CD4-positive, alpha-beta memory T cell (primary cell): ENCODE measurements around the gene DNAJB12. TPM values are rescaled to one million over a fixed set of nuclear protein-coding genes. Genes with fewer than 3 reads are reported as not detected.
"Not testable (repeated sequence)": the region's sequence is repeated elsewhere in the genome, so short reads cannot be mapped to it uniquely, and the experiment has no call there.

Source experiments
- CTCF ChIA-PET: fragments of 350-600 bp; sonication (Branson Sonifier 250); formaldehyde crosslinking; loops from one replicate; lab custom pipeline; 2021; ENCODE audit warnings: inconsistent platforms; ENCODE audit not compliant: partially characterized antibody; lab: Charles Lee
- POLR2A ChIA-PET: fragments of 350-600 bp; sonication (Branson Sonifier 250); formaldehyde crosslinking; loops from one replicate; lab custom pipeline; 2021; ENCODE audit not compliant: partially characterized antibody; lab: Charles Lee
- DNase-seq, 5 donors: peaks; one replicate each; pipeline versions ENCODE4 v3.0.0 to v3.0.0-alpha.2; 2020 to 2022; ENCODE audit warnings: mixed read lengths in 1 of 5
- H3K27ac ChIP-seq: one replicate; pipeline ENCODE4 v1.7.0; 2013; ENCODE audit warnings: low read depth, low read length
- H3K27me3 ChIP-seq: 2 replicates; pipeline ENCODE4 v1.7.0; 2013; ENCODE audit warnings: mild to moderate bottlenecking, low read length, moderate library complexity; ENCODE audit not compliant: insufficient read depth
- H3K36me3 ChIP-seq: 2 replicates; pipeline ENCODE4 v1.7.0; 2013; ENCODE audit warnings: mild to moderate bottlenecking, low read length, moderate library complexity; ENCODE audit not compliant: insufficient read depth
- H3K4me1 ChIP-seq: 2 replicates; pipeline ENCODE4 v1.7.0; 2013; ENCODE audit warnings: mild to moderate bottlenecking, low read length, moderate library complexity; ENCODE audit not compliant: insufficient read depth
- H3K4me3 ChIP-seq, 2 donors: one replicate each; pipeline ENCODE4 v1.7.0; 2013; ENCODE audit warnings: low read length in 2 of 2, mild to moderate bottlenecking in 1 of 2
- H3K9me3 ChIP-seq, 2 donors: one replicate each; pipeline ENCODE4 v1.7.0; 2013; ENCODE audit warnings: low read length in 2 of 2, control low read depth in 1 of 2; ENCODE audit not compliant: control insufficient read depth in 1 of 2
- H3K27ac Mint-ChIP-seq, 7 donors: one replicate each; pipeline ENCODE4 v1.8.0; 2020 to 2021; ENCODE audit warnings: mixed read lengths in 7 of 7, mild to moderate bottlenecking in 6 of 7, inconsistent platforms in 3 of 7, moderate library complexity in 3 of 7
- H3K27me3 Mint-ChIP-seq, 2 donors: one replicate each; pipeline ENCODE4 v1.8.0; 2020 to 2021; ENCODE audit warnings: mixed read lengths in 2 of 2
- H3K36me3 Mint-ChIP-seq, 2 donors: one replicate each; pipeline ENCODE4 v1.8.0; 2020 to 2021; ENCODE audit warnings: mixed read lengths in 2 of 2, inconsistent platforms in 1 of 2, mild to moderate bottlenecking in 1 of 2
- H3K4me1 Mint-ChIP-seq, 4 donors: one replicate each; pipeline ENCODE4 v1.8.0; 2020 to 2021; ENCODE audit warnings: mixed read lengths in 4 of 4, mild to moderate bottlenecking in 1 of 4
- H3K4me3 Mint-ChIP-seq, 8 donors: one replicate each; pipeline ENCODE4 v1.8.0; 2020 to 2021; ENCODE audit warnings: mixed read lengths in 8 of 8, mild to moderate bottlenecking in 7 of 8, moderate library complexity in 6 of 8, inconsistent platforms in 3 of 8
- H3K9me3 Mint-ChIP-seq, 8 donors: one replicate each; pipeline ENCODE4 v1.8.0; 2020 to 2021; ENCODE audit warnings: mixed read lengths in 8 of 8, mild to moderate bottlenecking in 5 of 8, inconsistent platforms in 3 of 8, moderate library complexity in 1 of 8
- intact Hi-C: fragments of 100-400 bp; cut with micrococcal nuclease; formaldehyde crosslinking; loops from one replicate; pipeline ENCODE4 v1.15.1; 2023
- polyA plus RNA-seq, 2 donors: library from polyadenylated mRNA; unstranded; fragments of 300-500 nt; fragmentation: Illumina TruSeq; gene quantifications; one replicate each; pipeline ENCODE4 v1.2.3, GENCODE V29; 2021
- total RNA-seq, 2 experiments: library from RNA; stranded (reverse); gene quantifications; one replicate each; pipeline ENCODE4 v1.2.3, GENCODE V29; 2021

DNAJB12 gene
- total and polyA plus RNA-seq, 4 experiments from 2014 or later: 13.4 to 26.7 (median 26.2) TPM

DNA sequence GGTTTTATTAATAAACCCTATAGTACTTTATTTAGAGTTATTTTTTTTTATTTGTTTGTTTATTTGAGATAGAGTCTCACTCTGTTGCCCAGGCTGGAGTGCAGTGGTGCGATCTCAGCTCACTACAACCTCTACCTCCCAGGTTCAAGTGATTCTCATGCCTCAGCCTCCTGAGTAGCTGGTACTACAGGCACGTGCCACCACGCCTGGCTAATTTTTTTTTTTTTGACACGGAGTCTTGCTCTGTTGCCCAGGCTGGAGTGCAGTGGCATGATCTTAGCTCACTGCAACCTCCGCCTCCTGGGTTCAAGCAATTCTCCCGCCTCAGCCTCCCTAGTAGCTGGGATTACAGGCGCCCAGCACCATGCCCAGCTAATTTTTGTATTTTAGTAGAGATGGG lies 8.6 kb downstream of the DNAJB12 start:
- H3K4me1 ChIP-seq, H3K27me3 ChIP-seq, H3K9me3 ChIP-seq, H3K4me3 Mint-ChIP-seq, H3K9me3 Mint-ChIP-seq, H3K4me3 ChIP-seq, H3K27me3 Mint-ChIP-seq, H3K27ac Mint-ChIP-seq, DNase-seq, H3K27ac ChIP-seq, intact Hi-C loops: not testable (repeated sequence)
- H3K36me3 Mint-ChIP-seq: peaks cover 7 to 47% of the 10 kb centered on the region in 2 donors
- H3K4me1 Mint-ChIP-seq: peaks cover 4 to 43% (median 18%) of the 10 kb centered on the region in 4 donors
- peaks cover 27% of the 10 kb centered on the region for H3K36me3 ChIP-seq
- ChIA-PET CTCF (interaction anchor here (0.7 to 12.9 kb wide), 4 partner anchors 8 to 450 kb away, joined by 3 to 196 read pairs (median 5); no protein-coding TSS in a partner anchor), POLR2A (interaction anchor here (0.6 kb wide), 1 partner anchor 276 kb away, joined by 4 read pairs; no protein-coding TSS in a partner anchor)

DNA sequence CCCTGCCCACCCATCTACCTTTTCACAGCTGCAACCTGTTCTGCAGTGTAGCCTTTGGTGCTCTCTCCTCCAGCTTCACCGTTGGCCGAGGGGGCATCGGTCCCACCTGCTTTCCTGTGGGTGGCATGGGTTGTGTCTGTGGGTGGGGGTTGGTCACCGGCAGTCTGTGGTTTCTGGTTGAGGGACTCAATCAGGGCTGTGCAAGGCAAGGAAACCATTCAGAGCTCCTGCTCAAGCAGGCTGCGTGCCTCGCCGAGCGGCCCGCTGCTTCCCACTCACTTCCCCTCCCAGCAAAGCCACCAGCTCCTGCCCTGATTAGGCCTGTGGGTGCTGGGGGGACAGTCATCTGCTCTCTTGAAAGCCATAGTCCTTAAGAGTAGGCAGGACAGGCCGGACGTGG lies 9.8 kb downstream of the DNAJB12 start:
- peaks cover 34% of the 10 kb centered on the region for H3K36me3 ChIP-seq
- peak overlapping the region; percentile 21 for H3K27ac ChIP-seq
- Mint-ChIP-seq H3K27me3 (no peaks in the 10 kb centered on the region), H3K4me3 (no peak overlapping the region), H3K9me3 (peaks cover 0 to 2% (median 0%) of the 10 kb centered on the region in 8 donors), H3K4me1 (peaks cover 2 to 44% (median 19%) of the 10 kb centered on the region in 4 donors), H3K36me3 (peaks cover 0 to 47% of the 10 kb centered on the region in 2 donors), H3K27ac (peak overlapping the region in 5 of 7 donors; percentile 8 to 90 (median 79))
- no peaks in the 10 kb centered on the region for H3K9me3 ChIP-seq
- peaks cover 15% of the 10 kb centered on the region for H3K4me1 ChIP-seq
- POLR2A ChIA-PET: interaction anchor here (0.7 to 1.0 kb wide), 4 partner anchors 9 to 489 kb away, joined by 3 to 4 read pairs (median 4); no protein-coding TSS in a partner anchor
- intact Hi-C loops: no loop called here
- H3K27me3 ChIP-seq: no peaks in the 10 kb centered on the region
- no peak for DNase-seq
- CTCF ChIA-PET: interaction anchor here (0.7 to 12.9 kb wide), 9 partner anchors 18 to 449 kb away, joined by 3 to 196 read pairs (median 3); partner anchors contain the start of gene DDIT4
- H3K4me3 ChIP-seq: no peak overlapping the region

DNA sequence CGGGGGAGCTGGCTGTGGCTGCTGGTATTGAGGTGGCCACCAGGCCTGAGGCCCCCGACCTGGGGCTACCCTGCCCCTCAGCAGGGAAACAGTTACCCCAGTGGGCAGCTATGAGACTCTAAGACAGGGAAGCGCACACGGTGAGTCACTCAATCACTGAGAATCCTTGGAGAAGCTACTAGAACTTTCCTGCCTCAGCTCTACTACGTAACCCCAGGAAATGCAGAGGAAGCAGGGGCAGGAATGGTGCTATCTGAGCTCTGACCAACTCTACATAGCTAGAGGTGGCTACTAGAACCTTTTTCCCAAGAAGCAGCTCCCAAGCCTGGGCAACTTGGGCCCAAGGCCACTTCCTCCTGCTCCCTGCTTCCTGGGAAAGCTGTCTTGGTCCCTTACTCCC lies 11.8 kb downstream of the DNAJB12 start:
- Histone ChIP-seq H3K27ac (no peak overlapping the region), H3K9me3 (no peaks in the 10 kb centered on the region), H3K4me1 (peaks cover 15% of the 10 kb centered on the region), H3K36me3 (peaks cover 27% of the 10 kb centered on the region), H3K27me3 (no peaks in the 10 kb centered on the region), H3K4me3 (no peak overlapping the region)
- ChIA-PET CTCF (interaction anchor here (0.9 to 12.9 kb wide), 12 partner anchors 8 to 297 kb away, joined by 3 to 196 read pairs (median 4); partner anchors contain the start of genes ANAPC16, ASCC1 and DDIT4), POLR2A (interaction anchor here (1.6 kb wide), 1 partner anchor 255 kb away, joined by 5 read pairs; the partner anchor contains the start of gene SPOCK2)
- Mint-ChIP-seq H3K27me3 (no peaks in the 10 kb centered on the region), H3K36me3 (peaks cover 0 to 34% of the 10 kb centered on the region in 2 donors), H3K4me3 (no peak overlapping the region), H3K27ac (peak overlapping the region in 3 of 7 donors; percentile 25 to 41 (median 35)), H3K4me1 (peaks cover 0 to 28% (median 9%) of the 10 kb centered on the region in 4 donors), H3K9me3 (no peaks in the 10 kb centered on the region)
- no peak for DNase-seq
- intact Hi-C loops: no loop called here

DNA sequence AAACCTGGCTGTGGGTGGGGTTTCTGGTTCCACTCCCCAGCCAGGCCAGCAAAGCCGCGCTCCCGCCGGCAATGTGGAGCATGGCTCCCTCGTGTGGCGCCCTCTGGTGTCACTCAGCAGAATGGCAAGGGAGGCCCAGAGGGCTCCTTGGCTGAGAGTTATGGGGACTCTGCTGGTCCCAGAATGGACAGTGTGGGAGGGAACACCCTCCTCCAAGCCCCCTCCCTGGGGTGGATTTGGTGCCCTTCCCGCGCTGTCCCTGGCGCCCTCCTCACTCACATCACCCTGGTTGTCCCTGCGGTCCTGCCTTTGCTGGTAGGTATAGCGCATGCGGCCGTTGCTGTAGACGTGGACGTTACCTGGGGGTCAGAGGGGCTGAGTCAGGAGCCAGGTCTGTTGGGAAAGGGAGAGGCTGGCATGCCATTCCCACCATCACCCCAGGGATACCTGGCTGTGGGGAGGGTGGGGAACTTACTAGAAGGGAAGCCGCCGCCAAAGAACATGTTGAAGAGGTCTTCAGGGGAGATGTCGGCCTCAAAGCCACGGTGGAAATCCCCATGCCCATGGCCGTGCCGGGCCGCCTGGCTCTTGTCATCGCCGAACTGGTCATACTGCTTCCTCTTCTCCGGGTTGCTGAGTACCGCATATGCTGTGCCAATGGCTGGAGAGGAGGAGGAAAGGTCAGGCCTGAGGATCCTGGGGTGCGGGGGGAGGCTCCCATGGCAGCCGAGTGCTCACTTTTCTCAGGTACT lies 14.0 kb downstream of the DNAJB12 start:
- H3K27me3 ChIP-seq: no peaks in the 10 kb centered on the region
- Mint-ChIP-seq H3K4me1 (peaks cover 14 to 49% (median 27%) of the 10 kb centered on the region in 4 donors), H3K4me3 (no peak overlapping the region), H3K27me3 (no peaks in the 10 kb centered on the region), H3K27ac (peak overlapping the region; percentile 35 to 74 (median 52)), H3K9me3 (no peaks in the 10 kb centered on the region), H3K36me3 (peaks cover 3 to 45% of the 10 kb centered on the region in 2 donors)
- H3K27ac ChIP-seq: no peak overlapping the region
- DNase-seq: peak; percentile 66 to 79 (median 71)
- peaks cover 33% of the 10 kb centered on the region for H3K4me1 ChIP-seq
- ChIA-PET POLR2A (interaction anchor here (0.6 to 1.5 kb wide), 3 partner anchors 9 to 22 kb away, joined by 3 to 5 read pairs (median 4); no protein-coding TSS in a partner anchor), CTCF (interaction anchor here (0.7 to 12.9 kb wide), 30 partner anchors 9 to 445 kb away, joined by 3 to 196 read pairs (median 5); partner anchors contain the start of genes ANAPC16, ASCC1, DDIT4 and DNAJB12)
- no peak overlapping the region for H3K4me3 ChIP-seq
- H3K36me3 ChIP-seq: peaks cover 34% of the 10 kb centered on the region
- intact Hi-C loops: loop anchor here (1.0 kb wide), 2 partner anchors 208 to 444 kb away; no protein-coding TSS in a partner anchor
- H3K9me3 ChIP-seq: no peaks in the 10 kb centered on the region

DNA sequence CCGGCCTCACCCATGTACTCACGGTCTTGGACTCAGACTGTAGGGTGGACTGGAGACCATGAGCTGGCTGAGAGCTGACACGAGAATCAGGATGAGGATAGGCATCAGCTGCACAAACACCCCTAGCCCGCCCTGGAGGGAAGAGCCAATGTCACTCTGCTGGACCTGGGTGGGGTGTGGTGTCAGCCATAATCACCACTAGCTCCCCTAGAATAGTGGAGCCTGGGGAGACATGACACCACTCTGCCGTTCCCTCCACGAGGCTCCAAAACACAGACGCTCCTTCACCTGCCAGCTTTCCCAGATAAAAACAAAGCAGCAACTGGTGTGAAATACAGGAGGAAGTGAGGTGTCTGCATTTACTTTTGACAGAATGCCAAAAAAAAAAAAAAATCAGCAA lies 16.5 kb downstream of the DNAJB12 start:
- no peaks in the 10 kb centered on the region for H3K9me3 ChIP-seq
- POLR2A ChIA-PET: interaction anchor here (0.9 to 10.0 kb wide), 7 partner anchors 17 to 442 kb away, joined by 3 to 125 read pairs (median 10); partner anchors contain the start of genes ANAPC16, ASCC1 and DDIT4
- DNase-seq: no peak
- Mint-ChIP-seq H3K27ac (peak overlapping the region in 3 of 7 donors; percentile 26 to 98 (median 95)), H3K36me3 (peaks cover 3 to 42% of the 10 kb centered on the region in 2 donors), H3K9me3 (no peaks in the 10 kb centered on the region), H3K4me3 (no peak overlapping the region), H3K4me1 (peaks cover 28 to 60% (median 48%) of the 10 kb centered on the region in 4 donors), H3K27me3 (no peaks in the 10 kb centered on the region)
- H3K36me3 ChIP-seq: peaks cover 32% of the 10 kb centered on the region
- intact Hi-C loops: no loop called here
- no peak overlapping the region for H3K27ac ChIP-seq
- H3K4me1 ChIP-seq: peaks cover 51% of the 10 kb centered on the region
- CTCF ChIA-PET: interaction anchor here (0.8 to 12.9 kb wide), 37 partner anchors 9 to 442 kb away, joined by 3 to 196 read pairs (median 7); partner anchors contain the start of genes ANAPC16, ASCC1 and DDIT4
- H3K4me3 ChIP-seq: no peak overlapping the region
- H3K27me3 ChIP-seq: no peaks in the 10 kb centered on the region

DNA sequence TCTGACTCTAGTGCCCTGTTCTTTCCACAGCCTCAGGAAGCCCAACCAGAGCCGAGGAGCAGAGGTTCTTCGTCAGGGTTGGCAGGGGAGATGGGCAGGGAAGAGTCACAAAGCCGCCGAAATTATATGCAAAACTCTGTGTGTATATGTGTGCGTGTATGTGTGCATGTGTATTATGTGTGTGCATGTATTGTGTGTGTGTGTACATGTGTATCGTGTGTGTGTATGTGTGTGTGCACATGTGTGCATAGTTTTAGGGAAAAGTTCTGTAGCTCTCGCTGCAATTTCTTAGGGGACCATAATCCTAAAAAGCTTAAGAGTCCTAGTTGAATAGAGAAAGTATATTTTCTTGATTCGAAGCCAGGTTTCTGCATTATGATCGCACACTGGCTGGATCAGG lies 17.0 kb downstream of the DNAJB12 start:
- no peak for DNase-seq
- no peaks in the 10 kb centered on the region for H3K27me3 ChIP-seq
- intact Hi-C loops: loop anchor here (1.0 to 2.0 kb wide), 4 partner anchors 89 to 289 kb away; no protein-coding TSS in a partner anchor
- no peak overlapping the region for H3K4me3 Mint-ChIP-seq
- H3K4me1 ChIP-seq: peaks cover 56% of the 10 kb centered on the region
- peaks cover 29 to 63% (median 52%) of the 10 kb centered on the region in 4 donors for H3K4me1 Mint-ChIP-seq
- ChIA-PET POLR2A (interaction anchor here (0.9 to 10.0 kb wide), 20 partner anchors 9 to 441 kb away, joined by 3 to 125 read pairs (median 4); partner anchors contain the start of genes ANAPC16, ASCC1, DDIT4 and DNAJB12), CTCF (interaction anchor here (0.8 to 12.9 kb wide), 59 partner anchors 9 to 441 kb away, joined by 3 to 196 read pairs (median 5); partner anchors contain the start of genes ANAPC16, ASCC1 and DDIT4)
- H3K36me3 ChIP-seq: peaks cover 29% of the 10 kb centered on the region
- H3K9me3 Mint-ChIP-seq: no peaks in the 10 kb centered on the region
- H3K4me3 ChIP-seq: no peak overlapping the region
- H3K9me3 ChIP-seq: no peaks in the 10 kb centered on the region
- H3K27me3 Mint-ChIP-seq: no peaks in the 10 kb centered on the region
- peaks cover 3 to 39% of the 10 kb centered on the region in 2 donors for H3K36me3 Mint-ChIP-seq
- no peak overlapping the region for H3K27ac ChIP-seq
- peak overlapping the region in 4 of 7 donors; percentile 26 to 98 (median 86) for H3K27ac Mint-ChIP-seq
